HepG2 (cell line): ENCODE measurements around the gene PHF8. TPM values are rescaled to one million over a fixed set of nuclear protein-coding genes. Genes with fewer than 3 reads are reported as not detected.

ENCODE experiments used
- ATAC-seq: fragments of 200-7000 bp; cut with Tn5 transposase; 3 replicates; pipeline ENCODE4 v1.9.1; 2020; ENCODE audit warnings: mild to moderate bottlenecking, moderate library complexity
- BruUV-seq: library from RNA; stranded (reverse); fragments of 400-500 nt; replicated peaks from 2 replicates; lab custom pipeline; 2021; lab: Mats Ljungman, UMichigan
- CTCF ChIA-PET: fragments of 300-600 bp; formaldehyde crosslinking; extraction: SDS; loops from one replicate; lab custom pipeline; 2021; ENCODE audit warnings: low total read pairs, inconsistent platforms, low intra/inter-chr PET ratio; lab: Yijun Ruan, JAX
- POLR2A ChIA-PET: fragments of 350-600 bp; sonication (Branson Sonifier 250); formaldehyde crosslinking; loops from one replicate; lab custom pipeline; 2020; ENCODE audit warnings: antibody characterized with exemption, inconsistent platforms; lab: Yijun Ruan, JAX
- DNase-seq: peaks from one replicate; pipeline ENCODE4 v3.0.0-alpha.2; 2015; ENCODE audit warnings: low spot score
- FAIRE-seq: peaks from 3 replicates; lab custom pipeline; 2011; peaks lifted over from hg19 to GRCh38; lab: Jason Lieb, UNC
- H2AFZ ChIP-seq: one replicate; pipeline ENCODE4 v1.6.1; 2011; ENCODE audit warnings: low read length, inconsistent platforms
- H3K27ac ChIP-seq: fragments of 300-600 bp; 3 replicates; pipeline ENCODE4 v1.8.0; 2011; ENCODE audit warnings: mixed run types, mild to moderate bottlenecking, mixed read lengths, low read length, inconsistent platforms; ENCODE audit not compliant: insufficient read depth; ENCODE audit errors: extremely low read length
- H3K27me3 ChIP-seq, 2 experiments: fragments of 200-600 bp in 1 of 2; 2 replicates in 1 of 2; 3 replicates in 1 of 2; pipeline versions ENCODE4 v1.6.0 to v1.8.0; 2011; ENCODE audit warnings: low read length in 2 of 2, mild to moderate bottlenecking in 2 of 2, moderate library complexity in 2 of 2, inconsistent platforms in 1 of 2; ENCODE audit not compliant: insufficient read depth in 2 of 2, control insufficient read depth in 1 of 2
- H3K36me3 ChIP-seq, 2 experiments: fragments of 200-600 bp in 1 of 2; replicated peaks in 1 of 2; 2 replicates in 1 of 2; 3 replicates in 1 of 2; pipeline versions ENCODE4 v1.5.1 to v1.8.0; 2011; ENCODE audit warnings: low read length in 2 of 2, inconsistent platforms in 1 of 2; ENCODE audit not compliant: insufficient read depth in 2 of 2, control insufficient read depth in 1 of 2
- H3K4me1 ChIP-seq: 2 replicates; pipeline ENCODE4 v1.5.1; 2012; ENCODE audit warnings: low read length, inconsistent platforms; ENCODE audit not compliant: insufficient read depth
- H3K4me2 ChIP-seq: 2 replicates; pipeline ENCODE4 v1.6.0; 2011; ENCODE audit warnings: low read depth, low read length, inconsistent platforms
- H3K4me3 ChIP-seq, 3 experiments: fragments of 200-600 bp in 1 of 3; sonication (generic), shearing (Covaris generic) in 1 of 3; replicated peaks in 1 of 3; 2 replicates each; pipeline ENCODE4 v1.5.1; 2011 to 2016; ENCODE audit warnings: low read length in 3 of 3, inconsistent platforms in 2 of 3, low read depth in 2 of 3, mild to moderate bottlenecking in 2 of 3, control low read depth in 1 of 3, mixed read lengths in 1 of 3; ENCODE audit not compliant: insufficient read depth in 1 of 3
- H3K79me2 ChIP-seq: one replicate; pipeline ENCODE4 v1.6.1; 2011; ENCODE audit warnings: low read length, inconsistent platforms; ENCODE audit not compliant: insufficient read depth
- H3K9ac ChIP-seq: 2 replicates; pipeline ENCODE4 v1.6.0; 2011; ENCODE audit warnings: mild to moderate bottlenecking, low read depth, low read length, inconsistent platforms; ENCODE audit not compliant: insufficient read depth
- H3K9me3 ChIP-seq: 2 replicates; pipeline ENCODE4 v1.5.1; 2012; ENCODE audit warnings: mild to moderate bottlenecking, low read length
- H4K20me1 ChIP-seq: 2 replicates; pipeline ENCODE4 v1.6.0; 2011; ENCODE audit warnings: inconsistent platforms, mild to moderate bottlenecking, low read length, moderate library complexity; ENCODE audit not compliant: insufficient read depth
- CTCF ChIP-seq: sonication (generic); formaldehyde crosslinking; IDR thresholded peaks from 2 replicates; pipeline ENCODE4 v1.5.0; 2020; ENCODE audit warnings: mild to moderate bottlenecking, missing genetic modification reagents, moderate library complexity
- HIVEP1 ChIP-seq: sonication (generic); formaldehyde crosslinking; IDR thresholded peaks from 2 replicates; pipeline ENCODE4 v1.4.0; 2020; ENCODE audit warnings: mild to moderate bottlenecking, missing genetic modification reagents
- KLF6 ChIP-seq: IDR thresholded peaks from 2 replicates; pipeline ENCODE4 v1.8.0; 2016; ENCODE audit warnings: missing biosample characterization, missing genetic modification reagents
- RFX5 ChIP-seq: IDR thresholded peaks from 2 replicates; pipeline ENCODE4 v1.6.1; 2011; ENCODE audit warnings: low read depth, low read length, improper control_type of control experiment
- ZBTB20 ChIP-seq: sonication (generic); formaldehyde crosslinking; IDR thresholded peaks from 2 replicates; pipeline ENCODE4 v1.8.1; 2023; ENCODE audit warnings: missing genetic modification reagents, low read depth, mild to moderate bottlenecking, borderline replicate concordance
- ZFP82 ChIP-seq: sonication (generic); formaldehyde crosslinking; IDR thresholded peaks from 2 replicates; pipeline ENCODE4 v1.5.1; 2020; ENCODE audit warnings: mild to moderate bottlenecking, missing genetic modification reagents, borderline replicate concordance
- ZNF138 ChIP-seq: sonication (generic); formaldehyde crosslinking; IDR thresholded peaks from 2 replicates; pipeline ENCODE4 v1.5.0; 2020; ENCODE audit warnings: mild to moderate bottlenecking, low read depth, missing genetic modification reagents
- ZNF431 ChIP-seq: sonication (generic); formaldehyde crosslinking; IDR thresholded peaks from 2 replicates; pipeline ENCODE4 v1.9.0; 2022; ENCODE audit warnings: missing genetic modification reagents, low read depth, mild to moderate bottlenecking, borderline replicate concordance
- WGBS: methylation state at CpG from one replicate; pipeline ENCODE4 v1.1.6; 2017; ENCODE audit warnings: low lambda C conversion rate; 5-methylcytosine and 5-hydroxymethylcytosine counted together
- in situ Hi-C: cut with HindIII; loops from 2 replicates; pipeline ENCODE4 v1.10.0; 2017; ENCODE audit warnings: low pct_unique_long_range_greater_than_20kb; ENCODE audit not compliant: extremely low pct_ligation_motif_present
- intact Hi-C: fragments of 100-400 bp; cut with micrococcal nuclease; formaldehyde crosslinking; loops from one replicate; pipeline ENCODE4 v1.10.0; 2022; ENCODE audit not compliant: unreplicated experiment
- polyA plus RNA-seq, 8 experiments: library from polyadenylated mRNA; depleted of rRNA in 3 of 8; stranded (reverse) in 7 of 8; unstranded in 1 of 8; fragments of >200 nt; fragmentation: Illumina TruSeq in 4 of 8; extraction: Trizol in 4 of 8; gene quantifications; 2 replicates each; pipeline versions ENCODE4 v1.2.1 to v1.2.3, GENCODE V29; 2011 to 2016; ENCODE audit warnings: low read depth in 4 of 8, missing spikeins in 1 of 8, mixed read lengths in 1 of 8; ENCODE audit not compliant: insufficient read depth in 1 of 8
- total RNA-seq, 5 experiments: library from RNA; depleted of rRNA; stranded (reverse); fragments of >200 nt; fragmentation: Illumina TruSeq; extraction: Trizol; gene quantifications; 2 replicates each; pipeline ENCODE4 v1.2.3, GENCODE V29; 2016; ENCODE audit warnings: low read depth in 1 of 5
- TF ChIP-seq, protein P1 (sequence below): sonication (generic); formaldehyde crosslinking; IDR thresholded peaks from 2 replicates; pipeline ENCODE4 v1.5.0; 2020; ENCODE audit warnings: mild to moderate bottlenecking, missing genetic modification reagents
- TF ChIP-seq, protein P2 (sequence below): sonication (generic); formaldehyde crosslinking; IDR thresholded peaks from 2 replicates; pipeline ENCODE4 v1.4.0; 2020; ENCODE audit warnings: missing genetic modification reagents

Gene PHF8
- total and polyA plus RNA-seq, 2 of the 13 experiments (the other 11 are each of a cell fraction or from before 2014, with no cell fraction given), result 15.5 to 19.1 TPM

GRCh38 chrX:54024350-54024749, 19.9 kb downstream of the PHF8 start:
- in situ Hi-C loops, result no loop called here
- TF ChIP-seq ZNF431 (CRISPR knock-in tag) (no peak), ZBTB20 (CRISPR knock-in tag) (no peak), HIVEP1 (CRISPR knock-in tag) (no peak), CTCF (CRISPR knock-in tag) (no peak)
- TF ChIP-seq, all 625 proteins: peak for 0
- WGBS, result 90% methylated on average over 5 of the region's 5 CpGs
- Histone ChIP-seq H3K27ac (no peak overlapping the region), H4K20me1 (no peaks in the 10 kb centered on the region), H3K9ac (no peak overlapping the region), H3K36me3 (peaks cover 5 to 21% of the 10 kb centered on the region in 2 experiments), H3K4me3 (no peak overlapping the region), H3K79me2 (peaks cover 4% of the 10 kb centered on the region), H3K9me3 (no peaks in the 10 kb centered on the region), H3K4me1 (no peaks in the 10 kb centered on the region), H3K27me3 (no peaks in the 10 kb centered on the region), H3K4me2 (no peak overlapping the region), H2AFZ (no peak overlapping the region)
- DNase-seq (no peak), ATAC-seq (no peak), FAIRE-seq (no peak)
- POLR2A ChIA-PET, result no interaction called here
- intact Hi-C loops, result no loop called here
- CTCF ChIA-PET, result no interaction called here
- BruUV-seq, result no TSS peak

DNA sequence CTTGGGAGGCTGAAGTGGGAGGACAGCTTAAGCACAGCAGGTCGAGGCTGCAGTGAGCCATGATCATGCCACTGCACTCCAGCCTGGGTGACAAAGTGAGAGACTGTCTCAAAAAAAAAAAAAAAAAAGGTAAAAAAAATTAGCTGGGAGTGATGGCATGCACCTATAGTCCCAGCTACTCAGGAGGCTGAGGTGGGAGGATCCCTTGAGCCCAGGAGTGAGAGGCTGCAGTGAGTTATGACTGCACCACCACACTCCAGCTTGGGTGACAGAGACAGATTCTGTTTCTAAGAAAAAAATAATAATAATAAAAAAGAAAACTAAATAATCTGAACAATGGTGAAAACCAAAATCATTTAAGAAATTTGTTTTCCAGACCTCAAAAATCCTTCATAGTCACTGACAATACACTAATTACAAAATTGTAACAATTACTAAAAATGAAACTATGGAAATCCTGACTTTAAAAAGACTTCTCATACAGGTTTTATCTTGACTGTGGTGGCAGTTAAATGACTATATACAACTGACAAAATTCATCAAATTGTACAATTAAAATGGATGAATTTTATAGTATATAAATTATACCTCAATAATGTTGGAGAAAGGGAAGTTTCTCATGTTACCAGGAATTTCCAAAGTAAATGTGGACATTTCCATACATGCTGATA, 31.3 kb downstream of the PHF8 start:
- FAIRE-seq (no peak), DNase-seq (no peak), ATAC-seq (no peak)
- no peak overlapping the region for H3K27ac ChIP-seq
- H3K4me2 ChIP-seq, result no peak overlapping the region
- no peaks in the 10 kb centered on the region for H3K27me3 ChIP-seq
- H3K9ac ChIP-seq, result no peak overlapping the region
- TF ChIP-seq, protein P1, sequence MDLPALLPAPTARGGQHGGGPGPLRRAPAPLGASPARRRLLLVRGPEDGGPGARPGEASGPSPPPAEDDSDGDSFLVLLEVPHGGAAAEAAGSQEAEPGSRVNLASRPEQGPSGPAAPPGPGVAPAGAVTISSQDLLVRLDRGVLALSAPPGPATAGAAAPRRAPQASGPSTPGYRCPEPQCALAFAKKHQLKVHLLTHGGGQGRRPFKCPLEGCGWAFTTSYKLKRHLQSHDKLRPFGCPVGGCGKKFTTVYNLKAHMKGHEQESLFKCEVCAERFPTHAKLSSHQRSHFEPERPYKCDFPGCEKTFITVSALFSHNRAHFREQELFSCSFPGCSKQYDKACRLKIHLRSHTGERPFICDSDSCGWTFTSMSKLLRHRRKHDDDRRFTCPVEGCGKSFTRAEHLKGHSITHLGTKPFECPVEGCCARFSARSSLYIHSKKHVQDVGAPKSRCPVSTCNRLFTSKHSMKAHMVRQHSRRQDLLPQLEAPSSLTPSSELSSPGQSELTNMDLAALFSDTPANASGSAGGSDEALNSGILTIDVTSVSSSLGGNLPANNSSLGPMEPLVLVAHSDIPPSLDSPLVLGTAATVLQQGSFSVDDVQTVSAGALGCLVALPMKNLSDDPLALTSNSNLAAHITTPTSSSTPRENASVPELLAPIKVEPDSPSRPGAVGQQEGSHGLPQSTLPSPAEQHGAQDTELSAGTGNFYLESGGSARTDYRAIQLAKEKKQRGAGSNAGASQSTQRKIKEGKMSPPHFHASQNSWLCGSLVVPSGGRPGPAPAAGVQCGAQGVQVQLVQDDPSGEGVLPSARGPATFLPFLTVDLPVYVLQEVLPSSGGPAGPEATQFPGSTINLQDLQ, result no peak
- TF ChIP-seq, protein P2, sequence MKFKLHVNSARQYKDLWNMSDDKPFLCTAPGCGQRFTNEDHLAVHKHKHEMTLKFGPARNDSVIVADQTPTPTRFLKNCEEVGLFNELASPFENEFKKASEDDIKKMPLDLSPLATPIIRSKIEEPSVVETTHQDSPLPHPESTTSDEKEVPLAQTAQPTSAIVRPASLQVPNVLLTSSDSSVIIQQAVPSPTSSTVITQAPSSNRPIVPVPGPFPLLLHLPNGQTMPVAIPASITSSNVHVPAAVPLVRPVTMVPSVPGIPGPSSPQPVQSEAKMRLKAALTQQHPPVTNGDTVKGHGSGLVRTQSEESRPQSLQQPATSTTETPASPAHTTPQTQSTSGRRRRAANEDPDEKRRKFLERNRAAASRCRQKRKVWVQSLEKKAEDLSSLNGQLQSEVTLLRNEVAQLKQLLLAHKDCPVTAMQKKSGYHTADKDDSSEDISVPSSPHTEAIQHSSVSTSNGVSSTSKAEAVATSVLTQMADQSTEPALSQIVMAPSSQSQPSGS (CRISPR knock-in tag), result no peak
- TF ChIP-seq ZFP82 (CRISPR knock-in tag) (no peak), ZNF138 (CRISPR knock-in tag) (no peak), KLF6 (CRISPR knock-in tag) (no peak), RFX5 (no peak)
- no peak overlapping the region for H3K4me3 ChIP-seq
- BruUV-seq, result no TSS peak
- H4K20me1 ChIP-seq, result no peaks in the 10 kb centered on the region
- in situ Hi-C loops, result no loop called here
- H3K79me2 ChIP-seq, result no peaks in the 10 kb centered on the region
- peaks cover 12 to 37% of the 10 kb centered on the region in 2 experiments for H3K36me3 ChIP-seq
- H3K4me1 ChIP-seq, result no peaks in the 10 kb centered on the region
- ChIA-PET CTCF (no interaction called here), POLR2A (no interaction called here)
- H2AFZ ChIP-seq, result no peak overlapping the region
- intact Hi-C loops, result no loop called here
- WGBS, result 100% methylated on average over 1 of the region's 1 CpG
- H3K9me3 ChIP-seq, result no peaks in the 10 kb centered on the region
